Activated T-cell treated with anti-CD3 and anti-CD28 coated beads, Interleukin-2, amount 50 U/mL, for 4 hours (primary cell): ENCODE measurements around the gene SUCLG1. TPM values are rescaled to one million over a fixed set of nuclear protein-coding genes. Genes with fewer than 3 reads are reported as not detected.
"Not testable (repeated sequence)": the region's sequence is repeated elsewhere in the genome, so short reads cannot be mapped to it uniquely, and the experiment has no call there.

Source experiments
- ATAC-seq, 2 donors: fragments of 200-7000 bp; cut with Tn5 transposase; one replicate each; pipeline ENCODE4 v1.10.0; 2021
- DNase-seq: peaks from one replicate; pipeline ENCODE4 v3.0.0-alpha.2; 2020
- H3K27me3 Mint-ChIP-seq: one replicate; pipeline ENCODE4 v1.8.0; 2021; ENCODE audit warnings: low read depth, mixed read lengths
- H3K36me3 Mint-ChIP-seq: one replicate; pipeline ENCODE4 v1.8.0; 2022; ENCODE audit warnings: mixed read lengths; ENCODE audit not compliant: insufficient read depth
- H3K4me1 Mint-ChIP-seq: one replicate; pipeline ENCODE4 v1.8.0; 2021; ENCODE audit warnings: low read depth, mixed read lengths
- H3K4me3 Mint-ChIP-seq: one replicate; pipeline ENCODE4 v1.8.0; 2021; ENCODE audit warnings: mild to moderate bottlenecking, moderate library complexity, mixed read lengths
- H3K9me3 Mint-ChIP-seq: one replicate; pipeline ENCODE4 v1.8.0; 2021; ENCODE audit warnings: mixed read lengths
- total RNA-seq, 3 donors: library from RNA; stranded (reverse); gene quantifications; one replicate each; pipeline ENCODE4 v1.2.1, GENCODE V29; 2021

Gene SUCLG1
- total RNA-seq, 3 donors from 2014 or later: 63.2 to 70.3 (median 69.3) TPM

- no peaks in the 10 kb centered on the region for H3K4me1 Mint-ChIP-seq
- no peaks in the 10 kb centered on the region for H3K9me3 Mint-ChIP-seq
- H3K27me3 Mint-ChIP-seq: no peaks in the 10 kb centered on the region
- H3K36me3 Mint-ChIP-seq: peaks cover 23% of the 10 kb centered on the region
- ATAC-seq (no peak), DNase-seq (no peak)
- H3K4me3 Mint-ChIP-seq: no peak overlapping the region
These were observed 37.3 kb downstream of the SUCLG1 start for GRCh38 chr2:84421791-84422190.

- Mint-ChIP-seq H3K4me3 (no peak overlapping the region), H3K4me1 (no peaks in the 10 kb centered on the region), H3K27me3 (no peaks in the 10 kb centered on the region), H3K9me3 (no peaks in the 10 kb centered on the region), H3K36me3 (peaks cover 23% of the 10 kb centered on the region)
- DNase-seq (no peak), ATAC-seq (no peak)
These were observed 37.9 kb downstream of the SUCLG1 start for GRCh38 chr2:84421197-84421596.

GRCh38 chr2:84417453-84418145 is 41.5 kb downstream of the SUCLG1 start:
- no peak for DNase-seq
- Mint-ChIP-seq H3K27me3 (no peaks in the 10 kb centered on the region), H3K36me3 (peaks cover 4% of the 10 kb centered on the region), H3K4me3 (no peak overlapping the region), H3K4me1 (no peaks in the 10 kb centered on the region), H3K9me3 (no peaks in the 10 kb centered on the region)
- ATAC-seq: no peak

GRCh38 chr2:84409531-84409930 is 49.5 kb downstream of the SUCLG1 start:
- Mint-ChIP-seq H3K4me3 (no peak overlapping the region), H3K9me3 (no peaks in the 10 kb centered on the region), H3K27me3 (no peaks in the 10 kb centered on the region), H3K4me1 (no peaks in the 10 kb centered on the region), H3K36me3 (no peaks in the 10 kb centered on the region)
- no peak for DNase-seq
- ATAC-seq: no peak

GRCh38 chr2:84402111-84402510 is 57.0 kb downstream of the SUCLG1 start:
- ATAC-seq, H3K9me3 Mint-ChIP-seq, H3K4me3 Mint-ChIP-seq, H3K36me3 Mint-ChIP-seq, H3K4me1 Mint-ChIP-seq, H3K27me3 Mint-ChIP-seq, DNase-seq: not testable (repeated sequence)

- not testable (repeated sequence) for H3K4me3 Mint-ChIP-seq, H3K4me1 Mint-ChIP-seq, H3K9me3 Mint-ChIP-seq, H3K27me3 Mint-ChIP-seq, ATAC-seq, DNase-seq, H3K36me3 Mint-ChIP-seq
These were observed 59.2 kb downstream of the SUCLG1 start for GRCh38 chr2:84399839-84400238.

GRCh38 chr2:84395820-84396219 is 63.3 kb downstream of the SUCLG1 start:
- Mint-ChIP-seq H3K4me3 (no peak overlapping the region), H3K4me1 (no peaks in the 10 kb centered on the region), H3K27me3 (peaks cover 7% of the 10 kb centered on the region), H3K36me3 (no peaks in the 10 kb centered on the region), H3K9me3 (peaks cover 6% of the 10 kb centered on the region)
- DNase-seq: no peak
- ATAC-seq: peak in 1 of 2 donors; percentile 14

- Mint-ChIP-seq H3K27me3 (peaks cover 7% of the 10 kb centered on the region), H3K36me3 (no peaks in the 10 kb centered on the region), H3K4me3 (no peak overlapping the region), H3K9me3 (peaks cover 6% of the 10 kb centered on the region), H3K4me1 (no peaks in the 10 kb centered on the region)
- no peak for DNase-seq
- ATAC-seq: no peak
These were observed 64.5 kb downstream of the SUCLG1 start for GRCh38 chr2:84394628-84395027.

- H3K27me3 Mint-ChIP-seq: peaks cover 7% of the 10 kb centered on the region
- H3K36me3 Mint-ChIP-seq: no peaks in the 10 kb centered on the region
- no peak overlapping the region for H3K4me3 Mint-ChIP-seq
- ATAC-seq (no peak), DNase-seq (no peak)
- no peaks in the 10 kb centered on the region for H3K4me1 Mint-ChIP-seq
- peaks cover 6% of the 10 kb centered on the region for H3K9me3 Mint-ChIP-seq
These were observed 65.3 kb downstream of the SUCLG1 start for GRCh38 chr2:84393829-84394228.

- ATAC-seq: no peak
These were observed 69.3 kb downstream of the SUCLG1 start for GRCh38 chr2:84389794-84390193.

GRCh38 chr2:84388921-84389490 is 70.1 kb downstream of the SUCLG1 start:
- H3K4me3 Mint-ChIP-seq: no peak overlapping the region
- H3K27me3 Mint-ChIP-seq: peaks cover 32% of the 10 kb centered on the region
- no peak for ATAC-seq
- H3K4me1 Mint-ChIP-seq: no peaks in the 10 kb centered on the region
- H3K9me3 Mint-ChIP-seq: peaks cover 6% of the 10 kb centered on the region
- no peaks in the 10 kb centered on the region for H3K36me3 Mint-ChIP-seq
- no peak for DNase-seq

More at GRCh38 chr2:84389794-84390193, 69.3 kb downstream of the SUCLG1 start:
- Mint-ChIP-seq H3K9me3 (peaks cover 6% of the 10 kb centered on the region), H3K27me3 (peaks cover 30% of the 10 kb centered on the region), H3K36me3 (no peaks in the 10 kb centered on the region), H3K4me1 (no peaks in the 10 kb centered on the region), H3K4me3 (no peak overlapping the region)
- no peak for DNase-seq

- DNase-seq (no peak), ATAC-seq (no peak)
- peaks cover 6% of the 10 kb centered on the region for H3K9me3 Mint-ChIP-seq
- no peaks in the 10 kb centered on the region for H3K4me1 Mint-ChIP-seq
- H3K4me3 Mint-ChIP-seq: no peak overlapping the region
- no peaks in the 10 kb centered on the region for H3K36me3 Mint-ChIP-seq
- peaks cover 33% of the 10 kb centered on the region for H3K27me3 Mint-ChIP-seq
These were observed 70.9 kb downstream of the SUCLG1 start for GRCh38 chr2:84388133-84388532.

- no peak for ATAC-seq
- DNase-seq: no peak
- H3K36me3 Mint-ChIP-seq: no peaks in the 10 kb centered on the region
- H3K4me1 Mint-ChIP-seq: no peaks in the 10 kb centered on the region
- peaks cover 30% of the 10 kb centered on the region for H3K27me3 Mint-ChIP-seq
- no peaks in the 10 kb centered on the region for H3K9me3 Mint-ChIP-seq
- no peak overlapping the region for H3K4me3 Mint-ChIP-seq
These were observed 72.6 kb downstream of the SUCLG1 start for GRCh38 chr2:84386336-84387040.

- H3K4me3 Mint-ChIP-seq: no peak overlapping the region
- no peak for ATAC-seq
- H3K4me1 Mint-ChIP-seq: no peaks in the 10 kb centered on the region
- no peaks in the 10 kb centered on the region for H3K9me3 Mint-ChIP-seq
- no peaks in the 10 kb centered on the region for H3K36me3 Mint-ChIP-seq
- DNase-seq: no peak
- H3K27me3 Mint-ChIP-seq: peaks cover 30% of the 10 kb centered on the region
These were observed 75.8 kb downstream of the SUCLG1 start for GRCh38 chr2:84383271-84383670.

GRCh38 chr2:84380875-84381274 is 78.2 kb downstream of the SUCLG1 start:
- H3K4me3 Mint-ChIP-seq: no peak overlapping the region

More at GRCh38 chr2:84380875-84381274, 78.2 kb downstream of the SUCLG1 start:
- H3K4me1 Mint-ChIP-seq: no peaks in the 10 kb centered on the region
- H3K36me3 Mint-ChIP-seq: no peaks in the 10 kb centered on the region
- no peak for ATAC-seq
- DNase-seq: no peak
- no peaks in the 10 kb centered on the region for H3K9me3 Mint-ChIP-seq
- H3K27me3 Mint-ChIP-seq: peaks cover 19% of the 10 kb centered on the region
